Thyroid gland (tissue), 4 donors: ENCODE measurements around the gene UNC5C.

Source experiments
- POLR2A ChIP-seq, 2 donors: fragments of 450-650 bp; IDR thresholded peaks; one replicate each; pipeline ENCODE4 v1.6.1; 2017; ENCODE audit warnings: antibody characterized with exemption in 2 of 2, mild to moderate bottlenecking in 2 of 2, moderate library complexity in 1 of 2
- TF ChIP-seq, protein P1 (sequence below), 6 experiments: fragments of 200-600 bp in 3 of 6; fragments of 450-650 bp in 3 of 6; sonication (generic) in 3 of 6; IDR thresholded peaks; one replicate each; pipeline ENCODE4 v1.5.1; 2016 to 2019; ENCODE audit warnings: antibody characterized with exemption in 6 of 6, mild to moderate bottlenecking in 2 of 6, inconsistent platforms in 1 of 6, moderate library complexity in 1 of 6

GRCh38 chr4:95220205-95221175 lies 328.3 kb downstream of the UNC5C start:
- TF ChIP-seq, protein P1, sequence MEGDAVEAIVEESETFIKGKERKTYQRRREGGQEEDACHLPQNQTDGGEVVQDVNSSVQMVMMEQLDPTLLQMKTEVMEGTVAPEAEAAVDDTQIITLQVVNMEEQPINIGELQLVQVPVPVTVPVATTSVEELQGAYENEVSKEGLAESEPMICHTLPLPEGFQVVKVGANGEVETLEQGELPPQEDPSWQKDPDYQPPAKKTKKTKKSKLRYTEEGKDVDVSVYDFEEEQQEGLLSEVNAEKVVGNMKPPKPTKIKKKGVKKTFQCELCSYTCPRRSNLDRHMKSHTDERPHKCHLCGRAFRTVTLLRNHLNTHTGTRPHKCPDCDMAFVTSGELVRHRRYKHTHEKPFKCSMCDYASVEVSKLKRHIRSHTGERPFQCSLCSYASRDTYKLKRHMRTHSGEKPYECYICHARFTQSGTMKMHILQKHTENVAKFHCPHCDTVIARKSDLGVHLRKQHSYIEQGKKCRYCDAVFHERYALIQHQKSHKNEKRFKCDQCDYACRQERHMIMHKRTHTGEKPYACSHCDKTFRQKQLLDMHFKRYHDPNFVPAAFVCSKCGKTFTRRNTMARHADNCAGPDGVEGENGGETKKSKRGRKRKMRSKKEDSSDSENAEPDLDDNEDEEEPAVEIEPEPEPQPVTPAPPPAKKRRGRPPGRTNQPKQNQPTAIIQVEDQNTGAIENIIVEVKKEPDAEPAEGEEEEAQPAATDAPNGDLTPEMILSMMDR (IDR thresholded peaks at IDR 0.05), result no peak
- TF ChIP-seq POLR2A (IDR thresholded peaks at IDR 0.05), result no peak
